Middle frontal gyrus (tissue), 1 donor: Measurements from ENCODE around the gene HOXC6.

Experiments used
- DNase-seq: peaks from one replicate; pipeline ENCODE4 v3.0.0-alpha.2; 2015; ENCODE audit warnings: low spot score; ENCODE audit errors: extremely low spot score

Gene HOXC6

GRCh38 chr12:54028314-54029201 is at the start of gene HOXC6:
HOXC6 (plus strand) TSS chr12:54028440; CDS start chr12:54028522, 82 bp downstream.
- DNase-seq: no peak

GRCh38 chr12:53978477-53979356 is 49.5 kb upstream of the HOXC6 start:
- no peak for DNase-seq

- DNase-seq: no peak
Measured at GRCh38 chr12:53980104-53980801, 48.0 kb upstream of the HOXC6 start.

- no peak for DNase-seq
Measured at GRCh38 chr12:53980802-53981496, 47.3 kb upstream of the HOXC6 start.

- DNase-seq: no peak
Measured at GRCh38 chr12:53981634-53982565, 46.3 kb upstream of the HOXC6 start.

GRCh38 chr12:53982648-53983567 is 45.3 kb upstream of the HOXC6 start:
- DNase-seq: no peak

GRCh38 chr12:53983568-53983949 is 44.7 kb upstream of the HOXC6 start:
- no peak for DNase-seq

GRCh38 chr12:53983950-53984572 is 44.2 kb upstream of the HOXC6 start:
- no peak for DNase-seq

- DNase-seq: no peak
Measured at GRCh38 chr12:53984901-53985691, 43.1 kb upstream of the HOXC6 start, which contains the start of gene HOXC10. HOXC10 (plus strand) TSS chr12:53985146; CDS start chr12:53985260, 114 bp downstream.

- no peak for DNase-seq
Measured at GRCh38 chr12:53985692-53985993, 42.6 kb upstream of the HOXC6 start.

GRCh38 chr12:53985994-53986685 is 42.1 kb upstream of the HOXC6 start:
- DNase-seq: no peak

GRCh38 chr12:53986686-53987483 is 41.4 kb upstream of the HOXC6 start:
- DNase-seq: no peak

- DNase-seq: no peak
Measured at GRCh38 chr12:53987787-53988230, 40.4 kb upstream of the HOXC6 start.

- no peak for DNase-seq
Measured at GRCh38 chr12:53988541-53989226, 39.6 kb upstream of the HOXC6 start.
